ENCODE measurements around the gene NATD1. TPM values are rescaled to one million over a fixed set of nuclear protein-coding genes. Genes with fewer than 3 reads are reported as not detected.

NATD1 gene
- total and polyA plus RNA-seq, 4 donors, result 1.4 to 24.5 (median 2.9) TPM

- H3K4me3 ChIP-seq (ENCODE audit: low read depth in 1 of 3, low read length in 3 of 3), result no peak overlapping the region
- peaks cover 10 to 24% (median 14%) of the 10 kb centered on the region in 4 donors for H3K4me1 ChIP-seq (ENCODE audit: control insufficient read depth in 4 of 4, insufficient read depth in 4 of 4, low read length in 3 of 4)
- 97% methylated on average over 5 of the region's 5 CpGs for WGBS
- no peak for DNase-seq (ENCODE audit: low spot score)
- no peaks in the 10 kb centered on the region for H3K9me3 ChIP-seq (ENCODE audit: control insufficient read depth in 4 of 4, low read length in 3 of 4)
- H3K27ac ChIP-seq (ENCODE audit: low read depth in 1 of 2, low read length in 2 of 2), result no peak overlapping the region
- H3K27me3 ChIP-seq (ENCODE audit: control insufficient read depth in 4 of 4, insufficient read depth in 4 of 4, low read length in 3 of 4), result no peaks in the 10 kb centered on the region
- no peaks in the 10 kb centered on the region for H3K36me3 ChIP-seq (ENCODE audit: control insufficient read depth in 4 of 4, insufficient read depth in 3 of 4, low read depth in 1 of 4, low read length in 3 of 4)
- TF ChIP-seq, protein P1, sequence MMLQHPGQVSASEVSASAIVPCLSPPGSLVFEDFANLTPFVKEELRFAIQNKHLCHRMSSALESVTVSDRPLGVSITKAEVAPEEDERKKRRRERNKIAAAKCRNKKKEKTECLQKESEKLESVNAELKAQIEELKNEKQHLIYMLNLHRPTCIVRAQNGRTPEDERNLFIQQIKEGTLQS (IDR thresholded peaks at IDR 0.05), result no peak
- no peak for TF ChIP-seq JUND (IDR thresholded peaks at IDR 0.05)
- TF ChIP-seq, protein P2, sequence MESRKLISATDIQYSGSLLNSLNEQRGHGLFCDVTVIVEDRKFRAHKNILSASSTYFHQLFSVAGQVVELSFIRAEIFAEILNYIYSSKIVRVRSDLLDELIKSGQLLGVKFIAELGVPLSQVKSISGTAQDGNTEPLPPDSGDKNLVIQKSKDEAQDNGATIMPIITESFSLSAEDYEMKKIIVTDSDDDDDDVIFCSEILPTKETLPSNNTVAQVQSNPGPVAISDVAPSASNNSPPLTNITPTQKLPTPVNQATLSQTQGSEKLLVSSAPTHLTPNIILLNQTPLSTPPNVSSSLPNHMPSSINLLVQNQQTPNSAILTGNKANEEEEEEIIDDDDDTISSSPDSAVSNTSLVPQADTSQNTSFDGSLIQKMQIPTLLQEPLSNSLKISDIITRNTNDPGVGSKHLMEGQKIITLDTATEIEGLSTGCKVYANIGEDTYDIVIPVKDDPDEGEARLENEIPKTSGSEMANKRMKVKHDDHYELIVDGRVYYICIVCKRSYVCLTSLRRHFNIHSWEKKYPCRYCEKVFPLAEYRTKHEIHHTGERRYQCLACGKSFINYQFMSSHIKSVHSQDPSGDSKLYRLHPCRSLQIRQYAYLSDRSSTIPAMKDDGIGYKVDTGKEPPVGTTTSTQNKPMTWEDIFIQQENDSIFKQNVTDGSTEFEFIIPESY (IDR thresholded peaks at IDR 0.05), result no peak
- no peak for TF ChIP-seq HNF4A (conservative IDR thresholded peaks at IDR 0.05)
- no peak for TF ChIP-seq REST (IDR thresholded peaks at IDR 0.05)
- TF ChIP-seq FOXA2 (IDR thresholded peaks at IDR 0.05), result no peak
- TF ChIP-seq NR2F2 (IDR thresholded peaks at IDR 0.05), result no peak
- H3K9ac ChIP-seq (ENCODE audit: low read depth in 1 of 2, low read length in 2 of 2), result no peak overlapping the region
Measured at GRCh38 chr17:21282850-21283249, 29.6 kb upstream of the NATD1 start.

- Histone ChIP-seq H3K4me3 (ENCODE audit: low read depth in 1 of 3, low read length in 3 of 3) (no peak overlapping the region), H3K36me3 (ENCODE audit: control insufficient read depth in 4 of 4, insufficient read depth in 3 of 4, low read depth in 1 of 4, low read length in 3 of 4) (no peaks in the 10 kb centered on the region), H3K27ac (ENCODE audit: low read depth in 1 of 2, low read length in 2 of 2) (no peak overlapping the region), H3K27me3 (ENCODE audit: control insufficient read depth in 4 of 4, insufficient read depth in 4 of 4, low read length in 3 of 4) (no peaks in the 10 kb centered on the region), H3K4me1 (ENCODE audit: control insufficient read depth in 4 of 4, insufficient read depth in 4 of 4, low read length in 3 of 4) (peaks cover 7 to 19% (median 10%) of the 10 kb centered on the region in 4 donors), H3K9me3 (ENCODE audit: control insufficient read depth in 4 of 4, low read length in 3 of 4) (no peaks in the 10 kb centered on the region), H3K9ac (ENCODE audit: low read depth in 1 of 2, low read length in 2 of 2) (no peak overlapping the region)
- no peak for TF ChIP-seq NR2F2 (IDR thresholded peaks at IDR 0.05)
- TF ChIP-seq FOXA1 (IDR thresholded peaks at IDR 0.05), result no peak
- no peak for DNase-seq (ENCODE audit: low spot score)
- 89% methylated on average over 5 of the region's 5 CpGs for WGBS
Measured at GRCh38 chr17:21282231-21282630, 29.0 kb upstream of the NATD1 start.

DNA sequence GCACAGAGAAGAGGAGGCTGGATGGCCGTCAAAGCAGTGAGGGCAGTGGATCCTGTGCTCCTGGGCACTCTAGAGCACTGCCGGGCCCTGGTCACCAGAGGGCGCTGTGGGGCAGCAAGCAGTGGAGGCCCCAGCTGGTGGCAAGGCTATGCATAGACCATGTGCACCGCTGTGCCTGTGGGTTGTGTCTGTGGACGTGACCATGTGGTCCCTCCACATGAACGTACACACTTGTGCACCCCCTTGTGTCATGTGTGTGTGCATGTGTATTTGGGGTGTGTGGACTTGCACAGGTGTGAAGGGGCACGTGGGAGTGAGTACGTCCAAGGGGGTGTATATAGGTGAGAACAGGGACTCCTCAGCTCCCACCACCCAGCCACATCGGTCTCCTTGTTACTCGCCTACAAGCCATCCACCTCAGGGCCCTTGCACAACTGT is 26.9 kb upstream of the NATD1 start:
- TF ChIP-seq, protein P2 (IDR thresholded peaks at IDR 0.05), result no peak
- TF ChIP-seq, protein P3, sequence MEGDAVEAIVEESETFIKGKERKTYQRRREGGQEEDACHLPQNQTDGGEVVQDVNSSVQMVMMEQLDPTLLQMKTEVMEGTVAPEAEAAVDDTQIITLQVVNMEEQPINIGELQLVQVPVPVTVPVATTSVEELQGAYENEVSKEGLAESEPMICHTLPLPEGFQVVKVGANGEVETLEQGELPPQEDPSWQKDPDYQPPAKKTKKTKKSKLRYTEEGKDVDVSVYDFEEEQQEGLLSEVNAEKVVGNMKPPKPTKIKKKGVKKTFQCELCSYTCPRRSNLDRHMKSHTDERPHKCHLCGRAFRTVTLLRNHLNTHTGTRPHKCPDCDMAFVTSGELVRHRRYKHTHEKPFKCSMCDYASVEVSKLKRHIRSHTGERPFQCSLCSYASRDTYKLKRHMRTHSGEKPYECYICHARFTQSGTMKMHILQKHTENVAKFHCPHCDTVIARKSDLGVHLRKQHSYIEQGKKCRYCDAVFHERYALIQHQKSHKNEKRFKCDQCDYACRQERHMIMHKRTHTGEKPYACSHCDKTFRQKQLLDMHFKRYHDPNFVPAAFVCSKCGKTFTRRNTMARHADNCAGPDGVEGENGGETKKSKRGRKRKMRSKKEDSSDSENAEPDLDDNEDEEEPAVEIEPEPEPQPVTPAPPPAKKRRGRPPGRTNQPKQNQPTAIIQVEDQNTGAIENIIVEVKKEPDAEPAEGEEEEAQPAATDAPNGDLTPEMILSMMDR (IDR thresholded peaks at IDR 0.05; ENCODE audit: low read depth, low read length, missing input control), result peak; percentile 98
- peak; percentile 94 to 99 for TF ChIP-seq RAD21 (IDR thresholded peaks at IDR 0.05)
- H3K4me1 ChIP-seq (ENCODE audit: control insufficient read depth in 4 of 4, insufficient read depth in 4 of 4, low read length in 3 of 4), result peaks cover 6 to 23% (median 14%) of the 10 kb centered on the region in 4 donors
- H3K36me3 ChIP-seq (ENCODE audit: control insufficient read depth in 4 of 4, insufficient read depth in 3 of 4, low read depth in 1 of 4, low read length in 3 of 4), result no peaks in the 10 kb centered on the region
- H3K9ac ChIP-seq (ENCODE audit: low read depth in 1 of 2, low read length in 2 of 2), result no peak overlapping the region
- H3K9me3 ChIP-seq (ENCODE audit: control insufficient read depth in 4 of 4, low read length in 3 of 4), result no peaks in the 10 kb centered on the region
- H3K27ac ChIP-seq (ENCODE audit: low read depth in 1 of 2, low read length in 2 of 2), result no peak overlapping the region
- peak; percentile 96 for DNase-seq (ENCODE audit: low spot score)
- no peak overlapping the region for H3K4me3 ChIP-seq (ENCODE audit: low read depth in 1 of 3, low read length in 3 of 3)
- no peaks in the 10 kb centered on the region for H3K27me3 ChIP-seq (ENCODE audit: control insufficient read depth in 4 of 4, insufficient read depth in 4 of 4, low read length in 3 of 4)
- WGBS, result 25% methylated on average over 10 of the region's 10 CpGs

Measured in liver (tissue), 9 donors.